GM12892 (cell line): ENCODE data around the gene MIER2.

Source experiments
- POLR2A ChIP-seq: IDR thresholded peaks from 2 replicates; pipeline ENCODE4 v1.6.1; 2011; ENCODE audit warnings: low read depth, low read length, control low read depth
- POLR2AphosphoS5 ChIP-seq: IDR thresholded peaks from 2 replicates; pipeline ENCODE4 v1.6.1; 2011; ENCODE audit warnings: low read depth, low read length, control low read depth
- TAF1 ChIP-seq: IDR thresholded peaks from 2 replicates; pipeline ENCODE4 v1.6.1; 2011; ENCODE audit warnings: low read depth, mild to moderate bottlenecking, control low read depth, low read length, borderline replicate concordance

DNA sequence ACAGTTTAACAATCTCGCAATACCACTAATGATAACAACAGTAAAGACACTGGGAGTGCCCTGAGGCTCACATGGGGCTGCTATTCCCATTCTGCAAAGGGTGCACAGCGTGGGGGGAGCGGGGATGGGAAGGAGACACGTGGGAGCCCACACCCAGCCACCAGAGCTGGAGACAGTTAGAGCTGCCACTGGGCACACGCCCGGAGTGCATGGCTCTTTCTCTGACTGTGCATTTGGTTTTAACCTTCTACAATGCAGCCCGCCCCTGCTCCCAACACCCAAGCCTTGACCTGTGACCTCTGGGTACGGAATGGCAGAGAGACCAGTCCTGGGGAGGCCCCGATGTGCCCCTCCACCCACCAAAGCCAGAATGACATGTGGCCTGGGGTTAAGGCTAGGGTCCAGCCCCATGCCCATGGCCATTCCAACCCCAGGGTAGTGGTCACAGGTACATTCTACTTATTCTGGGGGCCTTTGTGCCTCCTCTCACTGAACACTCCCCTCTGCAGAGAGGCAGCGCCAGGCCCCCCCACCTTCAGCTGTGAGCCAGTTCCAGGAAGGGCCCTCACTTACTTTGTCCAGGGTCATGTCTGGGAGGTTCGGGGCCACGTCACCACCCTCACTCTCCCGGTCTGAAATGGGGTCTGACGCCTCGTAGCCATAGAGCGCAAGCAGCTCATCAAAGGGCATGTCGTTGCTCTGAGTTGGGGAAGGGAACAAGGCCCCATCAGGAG is 17.1 kb downstream of the MIER2 start:
- no peak for TF ChIP-seq POLR2AphosphoS5
- no peak for TF ChIP-seq POLR2A
- no peak for TF ChIP-seq TAF1
